Small intestine (tissue), 7 donors: Measurements from ENCODE around the gene PRDM16. TPM values are rescaled to one million over a fixed set of nuclear protein-coding genes. Genes with fewer than 3 reads are reported as not detected.

Experiments
- DNase-seq, 2 donors: peaks; one replicate each; pipeline versions ENCODE4 v3.0.0 to v3.0.0-alpha.2; 2013
- FAIRE-seq: peaks from 2 replicates; lab custom pipeline; 2012; peaks lifted over from hg19 to GRCh38; lab: Jason Lieb, UNC
- H3K27ac ChIP-seq, 3 donors: one replicate each; pipeline ENCODE4 v1.5.1; 2013; ENCODE audit warnings: low read length in 2 of 3, mild to moderate bottlenecking in 2 of 3, control low read depth in 1 of 3, inconsistent platforms in 1 of 3, low read depth in 1 of 3, moderate library complexity in 1 of 3
- H3K27me3 ChIP-seq, 3 donors: one replicate each; pipeline ENCODE4 v1.6.1; 2013; ENCODE audit warnings: low read length in 3 of 3, inconsistent platforms in 1 of 3; ENCODE audit not compliant: control insufficient read depth in 3 of 3, insufficient read depth in 3 of 3
- H3K36me3 ChIP-seq, 3 donors: one replicate each; pipeline ENCODE4 v1.6.1; 2013; ENCODE audit warnings: low read length in 3 of 3, inconsistent platforms in 1 of 3, low read depth in 1 of 3, mild to moderate bottlenecking in 1 of 3, moderate library complexity in 1 of 3; ENCODE audit not compliant: control insufficient read depth in 3 of 3, insufficient read depth in 2 of 3
- H3K4me1 ChIP-seq, 3 donors: one replicate each; pipeline ENCODE4 v1.6.1; 2013; ENCODE audit warnings: low read length in 2 of 3, inconsistent platforms in 1 of 3, low read depth in 1 of 3, mild to moderate bottlenecking in 1 of 3, moderate library complexity in 1 of 3; ENCODE audit not compliant: control insufficient read depth in 3 of 3, insufficient read depth in 2 of 3
- H3K4me3 ChIP-seq, 3 donors: one replicate each; pipeline ENCODE4 v1.5.1; 2013; ENCODE audit warnings: low read length in 3 of 3, control low read depth in 1 of 3, inconsistent platforms in 1 of 3, low read depth in 1 of 3, mild to moderate bottlenecking in 1 of 3, moderate library complexity in 1 of 3
- H3K9me3 ChIP-seq, 2 donors: one replicate each; pipeline ENCODE4 v1.6.1; 2013; ENCODE audit warnings: low read depth in 1 of 2, low read length in 1 of 2; ENCODE audit not compliant: control insufficient read depth in 2 of 2, insufficient read depth in 1 of 2
- whole genome bisulfite sequencing, 3 donors: extraction: QIAGEN DNeasy Blood & Tissue Kit; methylation state at CpG; one replicate each; pipeline ENCODE4 v1.1.7; 2013; 5-methylcytosine and 5-hydroxymethylcytosine counted together
- polyA plus RNA-seq, 4 donors: library from polyadenylated mRNA; stranded (reverse) in 3 of 4; unstranded in 1 of 4; fragments of 200-250 nt in 3 of 4; fragments of 120-200 nt in 1 of 4; gene quantifications; one replicate each; pipeline versions ENCODE4 v1.2.1 to v1.2.3, GENCODE V29; 2013
- donor health status: healthy with polysubstance abuse.
- donor health status: control.
- donor health status: control.
- donor health status: Bipolar disorder and iron deficiency.
- donor health status: healthy.

Gene PRDM16
- polyA plus RNA-seq, 4 donors: 5.4 to 11.4 (median 8.2) TPM

DNA sequence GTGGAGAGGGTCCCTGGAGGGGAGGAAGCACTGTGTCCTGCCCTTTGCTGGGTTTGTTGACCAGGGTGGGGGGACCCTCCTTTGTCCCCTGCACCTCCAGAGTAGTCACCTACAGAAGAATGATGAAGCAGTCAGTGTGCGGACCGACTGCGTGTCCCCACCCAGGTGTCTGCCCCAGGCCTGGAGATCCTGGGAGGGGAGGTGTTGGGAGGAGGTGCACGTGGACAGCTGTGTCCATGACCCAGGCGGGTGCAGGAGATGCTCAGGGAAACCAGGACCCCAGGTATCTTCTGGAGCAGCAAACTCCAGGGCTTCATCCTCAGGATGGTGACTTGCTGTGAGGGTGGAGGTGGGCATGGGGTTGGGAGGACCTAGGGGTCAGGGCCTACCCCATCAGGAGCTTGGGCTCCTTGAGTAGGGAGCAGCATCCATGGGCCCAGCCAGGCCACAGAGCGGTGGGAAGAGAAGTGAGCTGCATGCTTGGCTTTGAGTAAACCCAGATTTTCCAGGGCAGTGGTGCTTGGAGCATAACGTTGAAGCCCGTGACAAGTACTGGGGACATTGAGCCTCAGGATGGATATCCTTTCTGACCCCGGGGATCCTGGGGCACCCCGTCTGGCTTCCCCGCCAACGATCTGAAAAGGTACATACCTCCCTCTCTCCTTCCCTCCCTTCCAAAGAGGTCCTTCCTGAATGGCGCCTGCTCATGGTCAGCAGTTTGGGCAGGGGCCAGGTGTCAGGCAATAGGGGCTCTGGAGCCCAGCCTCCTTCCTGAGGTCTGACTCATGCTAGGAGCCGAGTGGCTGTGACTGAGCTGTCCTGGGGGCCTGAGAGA, 34.1 kb upstream of the PRDM16 start:
- no peak for DNase-seq
- H3K4me1 ChIP-seq: no peaks in the 10 kb centered on the region
- no peak for FAIRE-seq

GRCh38 chr1:3035563-3036446, 33.2 kb upstream of the PRDM16 start:
- no peak overlapping the region for H3K4me3 ChIP-seq
- FAIRE-seq: no peak
- DNase-seq: no peak
- no peaks in the 10 kb centered on the region for H3K4me1 ChIP-seq
- WGBS, 3 donors: 74 to 76% (median 74%) methylated on average over 17 to 19 of the region's 19 CpGs
- H3K27me3 ChIP-seq: peaks cover 0 to 3% (median 0%) of the 10 kb centered on the region in 3 donors
- no peak overlapping the region for H3K27ac ChIP-seq
- H3K9me3 ChIP-seq: no peaks in the 10 kb centered on the region
- H3K36me3 ChIP-seq: no peaks in the 10 kb centered on the region

More for the DNA sequence above, 34.1 kb upstream of the PRDM16 start:
- Histone ChIP-seq H3K27ac (no peak overlapping the region), H3K36me3 (no peaks in the 10 kb centered on the region), H3K4me3 (no peak overlapping the region), H3K9me3 (no peaks in the 10 kb centered on the region), H3K27me3 (peaks cover 0 to 9% (median 0%) of the 10 kb centered on the region in 3 donors)
- WGBS, 3 donors: 76 to 80% (median 79%) methylated on average over 14 of the region's 14 CpGs

DNA sequence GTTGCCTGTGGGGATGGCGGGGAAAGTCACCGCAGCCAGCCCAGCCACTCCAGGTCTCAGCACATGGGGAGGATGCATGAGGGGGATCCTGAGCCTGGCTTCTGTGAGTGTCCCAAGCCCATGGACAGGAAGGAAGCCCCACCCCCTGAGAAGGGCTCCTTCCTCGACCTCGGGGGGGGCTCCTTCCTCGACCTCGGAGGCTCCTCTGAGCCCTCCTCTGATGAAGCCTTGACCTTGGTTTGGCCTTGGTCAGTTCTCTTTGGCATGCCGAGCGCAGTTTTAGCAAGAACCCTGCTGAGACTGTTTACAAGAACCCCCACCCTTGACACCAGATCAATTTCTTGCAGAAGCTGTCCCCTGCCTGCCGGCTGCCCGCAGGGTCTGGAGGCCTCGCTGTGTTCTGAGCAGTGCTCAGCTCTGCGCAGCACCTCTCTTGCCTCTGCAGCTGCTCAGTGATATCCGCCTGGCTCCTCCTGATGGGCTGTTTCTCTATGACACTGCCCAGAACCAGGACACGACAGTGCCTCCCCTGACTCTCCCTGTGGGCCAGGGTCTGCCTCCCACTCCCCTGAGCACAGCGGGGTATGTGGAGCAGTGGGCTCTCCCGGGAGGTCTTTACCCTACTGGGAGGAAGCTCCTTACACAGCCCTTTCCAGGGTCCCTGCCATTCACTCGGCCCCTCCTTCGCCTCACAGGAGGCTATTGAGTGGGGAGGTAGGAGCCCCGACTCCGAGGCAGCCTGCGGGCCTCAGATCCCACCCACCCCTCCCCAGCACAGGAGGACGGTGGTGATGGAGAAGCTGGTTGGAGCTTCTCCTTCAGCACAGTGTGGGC, 32.3 kb upstream of the PRDM16 start:
- H3K4me3 ChIP-seq: no peak overlapping the region
- FAIRE-seq (no peak), DNase-seq (no peak)
- H3K9me3 ChIP-seq: no peaks in the 10 kb centered on the region
- no peak overlapping the region for H3K27ac ChIP-seq
- WGBS, 3 donors: 58 to 67% (median 58%) methylated on average over 20 to 22 of the region's 22 CpGs
- H3K4me1 ChIP-seq: no peaks in the 10 kb centered on the region
- no peaks in the 10 kb centered on the region for H3K36me3 ChIP-seq
- H3K27me3 ChIP-seq: peaks cover 0 to 2% (median 0%) of the 10 kb centered on the region in 3 donors

DNA sequence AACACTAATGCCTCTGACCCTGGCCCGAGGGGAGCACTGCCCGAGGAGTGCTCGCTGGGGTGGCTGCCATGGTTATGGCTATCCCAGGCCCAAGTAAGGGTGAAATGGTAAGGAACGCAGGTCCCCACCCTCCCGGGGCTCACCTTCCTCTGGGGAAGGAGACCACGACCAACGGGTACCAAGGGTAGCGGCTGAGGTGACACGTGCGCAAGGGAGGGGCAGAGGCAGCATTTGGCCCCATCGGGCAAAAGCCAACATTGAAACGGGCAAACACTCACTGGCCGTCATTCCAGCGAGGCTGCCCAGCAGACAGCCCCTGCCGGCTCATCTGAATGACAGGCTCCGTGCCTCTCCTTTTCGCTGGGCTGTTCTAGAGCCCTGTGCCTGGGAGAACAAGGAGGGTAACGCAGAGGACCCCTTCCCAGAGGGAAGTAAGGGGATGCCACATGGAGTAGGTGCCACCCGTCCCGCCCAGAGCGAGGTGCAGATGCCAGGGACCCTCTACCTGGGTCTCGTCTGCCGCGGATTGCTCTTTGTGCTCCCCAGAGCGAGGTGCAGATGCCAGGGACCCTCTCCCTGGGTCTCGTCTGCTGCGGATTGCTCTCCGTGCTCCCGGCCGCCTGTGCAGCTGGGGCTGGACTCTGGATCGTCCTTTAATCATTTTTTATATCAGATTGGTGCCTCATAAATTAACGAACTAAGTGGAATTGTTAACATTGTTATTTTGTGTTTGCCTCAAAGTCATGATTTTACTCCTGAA, 31.5 kb upstream of the PRDM16 start:
- Histone ChIP-seq H3K27me3 (no peaks in the 10 kb centered on the region), H3K4me1 (no peaks in the 10 kb centered on the region), H3K4me3 (no peak overlapping the region), H3K27ac (no peak overlapping the region), H3K36me3 (no peaks in the 10 kb centered on the region), H3K9me3 (no peaks in the 10 kb centered on the region)
- no peak for DNase-seq
- 58 to 81% (median 64%) methylated on average over 26 to 32 of the region's 32 CpGs for WGBS, 3 donors
- FAIRE-seq: no peak

GRCh38 chr1:3038113-3038551, 30.9 kb upstream of the PRDM16 start:
- Histone ChIP-seq H3K4me1 (no peaks in the 10 kb centered on the region), H3K27ac (no peak overlapping the region), H3K36me3 (no peaks in the 10 kb centered on the region), H3K27me3 (no peaks in the 10 kb centered on the region), H3K4me3 (no peak overlapping the region), H3K9me3 (no peaks in the 10 kb centered on the region)
- FAIRE-seq (no peak), DNase-seq (no peak)
- WGBS, 3 donors: 34 to 78% (median 47%) methylated on average over 11 of the region's 11 CpGs

GRCh38 chr1:3038571-3039181, 30.3 kb upstream of the PRDM16 start:
- DNase-seq (no peak), FAIRE-seq (no peak)
- Histone ChIP-seq H3K27ac (no peak overlapping the region), H3K4me3 (no peak overlapping the region), H3K4me1 (no peaks in the 10 kb centered on the region), H3K27me3 (no peaks in the 10 kb centered on the region), H3K9me3 (no peaks in the 10 kb centered on the region), H3K36me3 (no peaks in the 10 kb centered on the region)
- 66 to 74% (median 68%) methylated on average over 19 of the region's 19 CpGs for WGBS, 3 donors

GRCh38 chr1:3040004-3040403, 29.0 kb upstream of the PRDM16 start:
- H3K36me3 ChIP-seq: no peaks in the 10 kb centered on the region
- peaks cover 0 to 2% (median 0%) of the 10 kb centered on the region in 3 donors for H3K27me3 ChIP-seq
- WGBS, 3 donors: 84 to 90% (median 90%) methylated on average over 7 of the region's 7 CpGs
- no peak overlapping the region for H3K27ac ChIP-seq
- FAIRE-seq: no peak
- H3K9me3 ChIP-seq: no peaks in the 10 kb centered on the region
- DNase-seq: no peak
- H3K4me1 ChIP-seq: no peaks in the 10 kb centered on the region
- no peak overlapping the region for H3K4me3 ChIP-seq
